ENCODE measurements around the gene TRIM72.
"Not testable (repeated sequence)": the region's sequence is repeated elsewhere in the genome, so short reads cannot be mapped to it uniquely, and the experiment has no call there.

TRIM72 gene

GRCh38 chr16:31213877-31214707, at the start of gene TRIM72:
Gene TRIM72 (plus strand): TSS chr16:31214119. CDS start chr16:31214739, 620 bp downstream.
- H2AFZ ChIP-seq (ENCODE audit: low read depth, low read length), result no peak within 1 kb of the TSS
- no peak within 1 kb of the TSS for H3K9ac ChIP-seq (ENCODE audit: low read length)
- no peaks in the 10 kb centered on the region for H3K27me3 ChIP-seq (ENCODE audit: low read depth, low read length)
- H3K79me2 ChIP-seq (ENCODE audit: low read length), result no peaks in the 10 kb centered on the region
- H3K9me3 ChIP-seq (ENCODE audit: insufficient read depth, low read length), result no peaks in the 10 kb centered on the region
- no peak within 1 kb of the TSS for H3K4me3 ChIP-seq (ENCODE audit: low read length)
- no peak within 1 kb of the TSS for H3K4me2 ChIP-seq (ENCODE audit: low read length)
- no peak within 1 kb of the TSS for H3K27ac ChIP-seq (ENCODE audit: low read length)
- H3K4me1 ChIP-seq (ENCODE audit: low read length), result peaks cover 9% of the 10 kb centered on the region
- no peaks in the 10 kb centered on the region for H4K20me1 ChIP-seq (ENCODE audit: insufficient read depth, low read length)
- no peaks in the 10 kb centered on the region for H3K36me3 ChIP-seq (replicated peaks; ENCODE audit: low read depth, low read length)
- TF ChIP-seq CTCF (IDR thresholded peaks at IDR 0.05; ENCODE audit: low read depth, low read length) (no peak), EZH2phosphoT487 (IDR thresholded peaks at IDR 0.05; ENCODE audit: low read depth) (no peak)

GRCh38 chr16:31167315-31167714, 46.6 kb upstream of the TRIM72 start:
- Histone ChIP-seq H2AFZ (ENCODE audit: low read depth, low read length) (no peak overlapping the region), H3K4me2 (ENCODE audit: low read length) (no peak overlapping the region), H3K27ac (ENCODE audit: low read length) (no peak overlapping the region), H3K9ac (ENCODE audit: low read length) (no peak overlapping the region), H3K4me1 (ENCODE audit: low read length) (no peaks in the 10 kb centered on the region), H3K79me2 (ENCODE audit: low read length) (no peaks in the 10 kb centered on the region), H4K20me1 (ENCODE audit: insufficient read depth, low read length) (no peaks in the 10 kb centered on the region), H3K4me3 (ENCODE audit: low read length) (no peak overlapping the region), H3K9me3 (ENCODE audit: insufficient read depth, low read length) (no peaks in the 10 kb centered on the region), H3K27me3 (ENCODE audit: low read depth, low read length) (0 out of 2 replicates have a peak, but pooled peaks cover 5% of the 10 kb centered on the region), H3K36me3 (replicated peaks; ENCODE audit: low read depth, low read length) (no peaks in the 10 kb centered on the region)
- TF ChIP-seq EZH2phosphoT487 (IDR thresholded peaks at IDR 0.05; ENCODE audit: low read depth) (no peak), CTCF (IDR thresholded peaks at IDR 0.05; ENCODE audit: low read depth, low read length) (no peak)

GRCh38 chr16:31168848-31169247, 45.1 kb upstream of the TRIM72 start:
- Histone ChIP-seq H3K36me3 (replicated peaks; ENCODE audit: low read depth, low read length) (no peaks in the 10 kb centered on the region), H3K9ac (ENCODE audit: low read length) (no peak overlapping the region), H4K20me1 (ENCODE audit: insufficient read depth, low read length) (no peaks in the 10 kb centered on the region), H3K9me3 (ENCODE audit: insufficient read depth, low read length) (no peaks in the 10 kb centered on the region), H2AFZ (ENCODE audit: low read depth, low read length) (no peak overlapping the region), H3K79me2 (ENCODE audit: low read length) (no peaks in the 10 kb centered on the region), H3K27ac (ENCODE audit: low read length) (no peak overlapping the region), H3K4me3 (ENCODE audit: low read length) (no peak overlapping the region), H3K27me3 (ENCODE audit: low read depth, low read length) (no peaks in the 10 kb centered on the region), H3K4me1 (ENCODE audit: low read length) (no peaks in the 10 kb centered on the region), H3K4me2 (ENCODE audit: low read length) (no peak overlapping the region)
- no peak for TF ChIP-seq EZH2phosphoT487 (IDR thresholded peaks at IDR 0.05; ENCODE audit: low read depth)

GRCh38 chr16:31170048-31170447, 43.9 kb upstream of the TRIM72 start:
- H3K79me2 ChIP-seq (ENCODE audit: low read length); H3K27ac ChIP-seq (ENCODE audit: low read length); H3K4me1 ChIP-seq (ENCODE audit: low read length); H4K20me1 ChIP-seq (ENCODE audit: insufficient read depth, low read length); H3K9ac ChIP-seq (ENCODE audit: low read length); H3K9me3 ChIP-seq (ENCODE audit: insufficient read depth, low read length); H3K4me3 ChIP-seq (ENCODE audit: low read length); H2AFZ ChIP-seq (ENCODE audit: low read depth, low read length); H3K4me2 ChIP-seq (ENCODE audit: low read length); H3K27me3 ChIP-seq (ENCODE audit: low read depth, low read length); H3K36me3 ChIP-seq (replicated peaks; ENCODE audit: low read depth, low read length): not testable (repeated sequence)

GRCh38 chr16:31177136-31177535, 36.8 kb upstream of the TRIM72 start:
- TF ChIP-seq EZH2phosphoT487 (IDR thresholded peaks at IDR 0.05; ENCODE audit: low read depth) (no peak), CTCF (IDR thresholded peaks at IDR 0.05; ENCODE audit: low read depth, low read length) (no peak)
- Histone ChIP-seq H3K79me2 (ENCODE audit: low read length) (peaks cover 40% of the 10 kb centered on the region), H3K27me3 (ENCODE audit: low read depth, low read length) (no peaks in the 10 kb centered on the region), H3K4me3 (ENCODE audit: low read length) (no peak overlapping the region), H3K9me3 (ENCODE audit: insufficient read depth, low read length) (no peaks in the 10 kb centered on the region), H2AFZ (ENCODE audit: low read depth, low read length) (peak overlapping the region; percentile 47; the same call in 1 of the 2 replicates), H3K36me3 (replicated peaks; ENCODE audit: low read depth, low read length) (peaks cover 15% of the 10 kb centered on the region), H3K4me1 (ENCODE audit: low read length) (peaks cover 24% of the 10 kb centered on the region), H3K9ac (ENCODE audit: low read length) (no peak overlapping the region), H3K27ac (ENCODE audit: low read length) (no peak overlapping the region), H3K4me2 (ENCODE audit: low read length) (peak overlapping the region; percentile 4), H4K20me1 (ENCODE audit: insufficient read depth, low read length) (peaks cover 17% of the 10 kb centered on the region)
